ENCODE data around the gene AXL. TPM values are rescaled to one million over a fixed set of nuclear protein-coding genes. Genes with fewer than 3 reads are reported as not detected.

Gene AXL
- total and polyA plus RNA-seq, 2 experiments from 2014 or later = 15.0 to 45.9 TPM

DNA sequence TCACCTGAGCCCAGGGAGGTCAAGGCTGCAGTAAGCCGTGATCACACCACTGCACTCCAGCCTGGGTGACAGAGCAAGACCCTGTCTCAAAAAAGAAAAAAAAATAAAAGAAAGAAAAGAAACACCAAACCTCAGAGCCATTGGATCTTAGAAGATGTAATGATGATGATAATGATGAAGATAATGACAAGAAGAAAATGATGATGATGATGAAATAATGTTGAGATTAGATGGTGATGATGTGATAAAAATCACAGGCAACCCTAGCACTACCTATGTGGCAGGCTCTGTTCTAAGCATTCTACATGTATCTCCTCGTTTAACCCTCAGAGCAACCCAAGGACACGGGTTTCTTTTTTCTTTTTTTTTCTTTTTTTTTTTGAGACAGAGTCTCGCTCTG lies 25.1 kb downstream of the AXL start:
- Histone ChIP-seq H3K79me2 (no peaks in the 10 kb centered on the region), H2AFZ (no peak overlapping the region), H3K27ac (no peak overlapping the region), H3K4me2 (no peak overlapping the region), H3K4me3 (no peak overlapping the region), H3K9me3 (ENCODE audit: low read depth) (no peaks in the 10 kb centered on the region), H3K9me2 (replicated peaks; ENCODE audit: insufficient read depth) (no peaks in the 10 kb centered on the region), H3K27me3 (no peaks in the 10 kb centered on the region), H3K36me3 (replicated peaks; ENCODE audit: insufficient read depth, low read depth) (no peaks in the 10 kb centered on the region), H4K20me1 (ENCODE audit: insufficient read depth, poor library complexity, severe bottlenecking) (no peaks in the 10 kb centered on the region), H3K4me1 (ENCODE audit: insufficient read depth) (no peaks in the 10 kb centered on the region)
- 96% methylated on average over 4 of the region's 4 CpGs for WGBS (ENCODE audit: low lambda C conversion rate, missing lambda C conversion rate)
- TF ChIP-seq, protein P1, sequence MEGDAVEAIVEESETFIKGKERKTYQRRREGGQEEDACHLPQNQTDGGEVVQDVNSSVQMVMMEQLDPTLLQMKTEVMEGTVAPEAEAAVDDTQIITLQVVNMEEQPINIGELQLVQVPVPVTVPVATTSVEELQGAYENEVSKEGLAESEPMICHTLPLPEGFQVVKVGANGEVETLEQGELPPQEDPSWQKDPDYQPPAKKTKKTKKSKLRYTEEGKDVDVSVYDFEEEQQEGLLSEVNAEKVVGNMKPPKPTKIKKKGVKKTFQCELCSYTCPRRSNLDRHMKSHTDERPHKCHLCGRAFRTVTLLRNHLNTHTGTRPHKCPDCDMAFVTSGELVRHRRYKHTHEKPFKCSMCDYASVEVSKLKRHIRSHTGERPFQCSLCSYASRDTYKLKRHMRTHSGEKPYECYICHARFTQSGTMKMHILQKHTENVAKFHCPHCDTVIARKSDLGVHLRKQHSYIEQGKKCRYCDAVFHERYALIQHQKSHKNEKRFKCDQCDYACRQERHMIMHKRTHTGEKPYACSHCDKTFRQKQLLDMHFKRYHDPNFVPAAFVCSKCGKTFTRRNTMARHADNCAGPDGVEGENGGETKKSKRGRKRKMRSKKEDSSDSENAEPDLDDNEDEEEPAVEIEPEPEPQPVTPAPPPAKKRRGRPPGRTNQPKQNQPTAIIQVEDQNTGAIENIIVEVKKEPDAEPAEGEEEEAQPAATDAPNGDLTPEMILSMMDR (IDR thresholded peaks at IDR 0.05; ENCODE audit: poor library complexity) = no peak
- TF ChIP-seq EZH2phosphoT487 (IDR thresholded peaks at IDR 0.05; ENCODE audit: low read depth, severe bottlenecking, unreplicated experiment) = no peak
- TF ChIP-seq EZH2 (IDR thresholded peaks at IDR 0.05; ENCODE audit: borderline replicate concordance) = no peak
- no peak for DNase-seq (ENCODE audit: low spot score)

DNA sequence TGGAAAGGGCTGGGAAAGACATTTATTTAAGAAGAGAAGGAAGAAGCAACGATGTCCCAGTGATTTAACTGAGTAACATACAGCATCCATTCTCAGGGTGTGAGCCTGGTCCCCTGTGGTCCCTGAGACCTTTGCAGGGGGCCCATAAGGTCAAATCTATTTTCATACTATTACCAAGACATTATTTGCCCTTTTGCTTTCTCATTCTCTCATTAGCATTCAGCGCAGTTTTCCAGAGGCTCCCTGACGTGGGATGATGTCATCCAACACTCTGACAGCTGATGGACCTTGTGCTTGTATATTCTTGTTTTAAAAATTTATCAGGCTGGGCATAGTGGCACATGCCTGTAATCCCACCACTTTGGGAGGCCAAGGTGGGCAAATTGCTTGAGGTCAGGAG lies 26.8 kb downstream of the AXL start:
- 94% methylated on average over 3 of the region's 3 CpGs for WGBS (ENCODE audit: low lambda C conversion rate, missing lambda C conversion rate)

DNA sequence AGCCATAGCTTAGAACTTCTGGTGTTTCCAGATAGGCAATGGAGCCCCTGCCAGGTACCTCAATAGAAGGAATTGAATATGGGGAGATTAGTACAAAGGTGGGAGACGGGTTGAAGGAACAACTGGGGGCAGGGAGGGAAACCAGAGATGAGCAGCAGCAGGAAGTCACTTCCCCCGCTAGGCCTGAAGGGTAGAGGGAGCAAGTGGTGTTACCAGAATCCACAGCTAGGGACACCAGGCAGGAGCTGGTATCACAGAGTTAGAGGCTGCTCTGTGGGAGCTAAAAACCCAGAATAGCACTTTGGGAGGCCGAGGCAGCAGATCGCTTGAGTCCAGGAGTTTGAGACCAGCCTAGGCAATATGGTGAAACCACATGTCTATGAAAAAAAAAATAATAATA lies 29.9 kb downstream of the AXL start:
- DNase-seq (ENCODE audit: low spot score) = no peak
- 94% methylated on average over 4 of the region's 4 CpGs for WGBS (ENCODE audit: low lambda C conversion rate, missing lambda C conversion rate)
- H3K27me3 ChIP-seq = no peaks in the 10 kb centered on the region
- H3K4me2 ChIP-seq = no peak overlapping the region
- TF ChIP-seq, protein P1 (IDR thresholded peaks at IDR 0.05; ENCODE audit: poor library complexity) = no peak
- TF ChIP-seq EZH2phosphoT487 (IDR thresholded peaks at IDR 0.05; ENCODE audit: low read depth, severe bottlenecking, unreplicated experiment) (no peak), EZH2 (IDR thresholded peaks at IDR 0.05; ENCODE audit: borderline replicate concordance) (no peak)
- H4K20me1 ChIP-seq (ENCODE audit: insufficient read depth, poor library complexity, severe bottlenecking) = no peaks in the 10 kb centered on the region
- H3K4me3 ChIP-seq = no peak overlapping the region
- no peaks in the 10 kb centered on the region for H3K9me2 ChIP-seq (replicated peaks; ENCODE audit: insufficient read depth)
- H3K9me3 ChIP-seq (ENCODE audit: low read depth) = no peaks in the 10 kb centered on the region
- H3K79me2 ChIP-seq = no peaks in the 10 kb centered on the region
- no peak overlapping the region for H3K27ac ChIP-seq
- no peak overlapping the region for H2AFZ ChIP-seq
- H3K4me1 ChIP-seq (ENCODE audit: insufficient read depth) = no peaks in the 10 kb centered on the region
- H3K36me3 ChIP-seq (replicated peaks; ENCODE audit: insufficient read depth, low read depth) = no peaks in the 10 kb centered on the region

More for the DNA sequence above, 26.8 kb downstream of the AXL start:
- Histone ChIP-seq H3K9me2 (replicated peaks; ENCODE audit: insufficient read depth) (no peaks in the 10 kb centered on the region), H3K27me3 (no peaks in the 10 kb centered on the region), H3K36me3 (replicated peaks; ENCODE audit: insufficient read depth, low read depth) (no peaks in the 10 kb centered on the region), H3K4me3 (no peak overlapping the region), H4K20me1 (ENCODE audit: insufficient read depth, poor library complexity, severe bottlenecking) (no peaks in the 10 kb centered on the region), H3K27ac (no peak overlapping the region), H3K79me2 (no peaks in the 10 kb centered on the region), H3K9me3 (ENCODE audit: low read depth) (no peaks in the 10 kb centered on the region), H3K4me2 (no peak overlapping the region), H2AFZ (no peak overlapping the region), H3K4me1 (ENCODE audit: insufficient read depth) (no peaks in the 10 kb centered on the region)
- TF ChIP-seq EZH2 (IDR thresholded peaks at IDR 0.05; ENCODE audit: borderline replicate concordance) (no peak), EZH2phosphoT487 (IDR thresholded peaks at IDR 0.05; ENCODE audit: low read depth, severe bottlenecking, unreplicated experiment) (no peak)
- TF ChIP-seq, protein P1 (IDR thresholded peaks at IDR 0.05; ENCODE audit: poor library complexity) = no peak
- no peak for DNase-seq (ENCODE audit: low spot score)
